ENCODE results near the gene MOSPD2. TPM values are rescaled to one million over a fixed set of nuclear protein-coding genes. Genes with fewer than 3 reads are reported as not detected.

Gene MOSPD2
- total RNA-seq, result 35.7 and 42.9 TPM in 2 replicates

GRCh38 chrX:14872851-14873675 lies at the start of gene MOSPD2, which contains the start of gene FANCB:
MOSPD2 (plus strand) TSS chrX:14873421; CDS start chrX:14873529, 108 bp downstream.
FANCB (minus strand) TSS chrX:14873069; CDS start chrX:14865510, 7,559 bp downstream.

Other genes starting within 250 kb of the MOSPD2 start
- gene FANCB, start 352 bp upstream of the MOSPD2 start, total RNA-seq, result 4.6 and 9.2 TPM in 2 replicates

Measured in myometrial cell (primary cell).